NT2/D1 (cell line): ENCODE data around the gene SH3D21.

Source experiments
- DNase-seq: peaks from one replicate; pipeline ENCODE4 v3.0.0-alpha.2; 2011; ENCODE audit warnings: low read depth, low spot score
- H3K27me3 ChIP-seq: 2 replicates; pipeline ENCODE4 v1.6.0; 2011; ENCODE audit warnings: mild to moderate bottlenecking; ENCODE audit not compliant: insufficient read length, insufficient read depth
- H3K36me3 ChIP-seq: 2 replicates; pipeline ENCODE4 v1.6.1; 2011; ENCODE audit warnings: mild to moderate bottlenecking, low read length, mixed read lengths; ENCODE audit not compliant: insufficient read depth, insufficient read length
- H3K4me1 ChIP-seq: 2 replicates; pipeline ENCODE4 v1.5.1; 2011; ENCODE audit not compliant: insufficient read depth, insufficient read length
- H3K4me3 ChIP-seq: 2 replicates; pipeline ENCODE4 v1.5.1; 2011; ENCODE audit warnings: low read depth; ENCODE audit not compliant: insufficient read length
- H3K9ac ChIP-seq: 2 replicates; pipeline ENCODE4 v1.6.0; 2011; ENCODE audit warnings: low read depth; ENCODE audit not compliant: insufficient read length
- H3K9me3 ChIP-seq: 2 replicates; pipeline ENCODE4 v1.5.1; 2011; ENCODE audit warnings: mild to moderate bottlenecking, low read length; ENCODE audit not compliant: insufficient read depth
- SUZ12 ChIP-seq: IDR thresholded peaks from 2 replicates; pipeline ENCODE4 v1.6.1; 2011; ENCODE audit not compliant: insufficient read length, insufficient read depth; ENCODE audit errors: extremely low read depth
- YY1 ChIP-seq: IDR thresholded peaks from 2 replicates; pipeline ENCODE4 v1.6.1; 2011; ENCODE audit not compliant: insufficient read length, insufficient read depth
- ZNF274 ChIP-seq: IDR thresholded peaks from 2 replicates; pipeline ENCODE4 v1.6.1; 2011; ENCODE audit warnings: mild to moderate bottlenecking, low read depth, low read length

SH3D21 gene

DNA sequence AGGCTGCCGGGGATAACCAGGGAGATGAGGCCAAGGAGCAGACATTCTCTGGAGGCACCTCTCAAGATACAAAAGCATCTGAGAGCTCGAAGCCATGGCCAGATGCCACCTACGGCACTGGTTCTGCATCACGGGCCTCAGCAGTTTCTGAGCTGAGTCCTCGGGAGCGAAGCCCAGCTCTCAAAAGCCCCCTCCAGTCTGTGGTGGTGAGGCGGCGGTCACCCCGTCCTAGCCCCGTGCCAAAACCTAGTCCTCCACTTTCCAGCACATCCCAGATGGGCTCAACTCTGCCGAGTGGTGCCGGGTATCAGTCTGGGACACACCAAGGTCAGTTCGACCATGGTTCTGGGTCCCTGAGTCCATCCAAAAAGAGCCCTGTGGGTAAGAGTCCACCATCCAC lies 19.4 kb upstream of the SH3D21 start:
- Histone ChIP-seq H3K9me3 (no peaks in the 10 kb centered on the region), H3K36me3 (peaks cover 97% of the 10 kb centered on the region), H3K4me1 (no peaks in the 10 kb centered on the region), H3K27me3 (no peaks in the 10 kb centered on the region), H3K4me3 (no peak overlapping the region), H3K9ac (no peak overlapping the region)
- DNase-seq = no peak
- TF ChIP-seq ZNF274 (no peak), SUZ12 (no peak)

DNA sequence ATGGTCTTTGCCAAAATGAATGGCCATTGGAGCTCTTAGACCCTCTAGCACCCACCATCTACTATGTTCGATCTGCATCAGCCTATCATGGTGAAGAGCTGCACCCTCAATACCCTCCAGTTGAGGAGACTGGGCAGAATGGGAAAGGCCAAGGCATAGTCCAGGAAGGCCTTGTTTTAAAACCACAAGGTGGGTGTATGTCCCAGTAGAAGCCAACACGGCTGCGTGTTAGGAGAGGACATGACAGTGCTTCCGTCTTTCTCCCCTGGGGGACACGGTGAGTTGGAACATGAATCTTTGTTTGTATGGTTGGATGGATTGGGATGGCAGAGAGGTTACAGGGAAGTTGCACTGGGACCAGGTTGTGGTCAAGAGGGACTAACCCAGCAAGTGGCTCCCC lies 18.6 kb upstream of the SH3D21 start:
- Histone ChIP-seq H3K4me1 (no peaks in the 10 kb centered on the region), H3K4me3 (no peak overlapping the region), H3K9me3 (no peaks in the 10 kb centered on the region), H3K36me3 (peaks cover 98% of the 10 kb centered on the region), H3K27me3 (no peaks in the 10 kb centered on the region), H3K9ac (no peak overlapping the region)
- TF ChIP-seq ZNF274 (no peak), YY1 (no peak), SUZ12 (no peak)
- no peak for DNase-seq

DNA sequence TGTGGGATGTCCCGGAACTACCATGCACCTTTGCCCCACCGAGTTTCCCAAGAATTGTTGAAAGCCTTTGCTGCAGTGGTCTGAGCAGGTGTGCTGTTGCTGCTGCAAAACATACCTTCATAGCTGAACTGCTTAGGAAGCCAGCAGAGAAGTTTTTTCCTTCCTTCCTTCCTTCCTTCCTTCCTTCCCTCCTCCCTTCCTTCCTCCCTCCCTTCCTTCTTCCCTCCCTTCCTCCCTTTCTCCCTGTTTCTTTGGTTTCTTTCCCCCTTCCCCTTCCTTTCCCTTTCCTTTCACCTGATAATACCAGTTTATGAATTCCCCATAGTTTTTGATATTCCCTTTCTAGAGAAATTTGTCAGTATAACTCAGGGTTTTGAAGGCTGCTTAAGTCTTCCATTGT lies 10.8 kb upstream of the SH3D21 start:
- Histone ChIP-seq H3K4me3 (no peak overlapping the region), H3K27me3 (no peaks in the 10 kb centered on the region), H3K9ac (no peak overlapping the region), H3K9me3 (no peaks in the 10 kb centered on the region), H3K36me3 (peaks cover 93% of the 10 kb centered on the region), H3K4me1 (no peaks in the 10 kb centered on the region)
- DNase-seq = no peak
- TF ChIP-seq YY1 (no peak), SUZ12 (no peak), ZNF274 (no peak)

DNA sequence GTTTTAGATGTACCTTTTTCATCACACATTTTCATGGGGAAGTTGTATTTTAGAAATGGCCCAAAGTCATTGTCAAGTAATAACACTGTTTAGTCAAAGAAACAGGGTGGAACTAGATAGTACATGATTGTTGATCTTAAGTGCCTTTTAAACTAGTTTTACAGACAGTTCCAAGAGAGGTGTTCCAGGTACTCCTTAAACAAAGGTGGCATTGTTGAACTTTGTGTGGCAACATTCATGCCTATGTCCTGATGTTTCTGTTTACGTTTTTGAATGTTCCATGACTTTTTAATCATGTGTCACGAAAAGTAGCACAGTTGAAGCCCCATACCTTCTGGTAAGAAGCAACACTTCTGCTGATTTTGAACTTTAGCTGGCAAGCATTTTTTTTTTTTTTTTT lies 9.1 kb upstream of the SH3D21 start:
- H3K27me3 ChIP-seq = no peaks in the 10 kb centered on the region
- H3K9ac ChIP-seq = no peak overlapping the region
- no peak overlapping the region for H3K4me3 ChIP-seq
- H3K4me1 ChIP-seq = peaks cover under 1% of the 10 kb centered on the region
- H3K9me3 ChIP-seq = no peaks in the 10 kb centered on the region
- H3K36me3 ChIP-seq = peaks cover 93% of the 10 kb centered on the region
- TF ChIP-seq YY1 (no peak), ZNF274 (no peak), SUZ12 (no peak)
- no peak for DNase-seq

GRCh38 chr1:36298640-36299039 lies 7.5 kb upstream of the SH3D21 start:
- Histone ChIP-seq H3K9me3 (no peaks in the 10 kb centered on the region), H3K27me3 (no peaks in the 10 kb centered on the region), H3K4me3 (no peak overlapping the region), H3K4me1 (peaks cover 3% of the 10 kb centered on the region), H3K36me3 (peaks cover 93% of the 10 kb centered on the region), H3K9ac (no peak overlapping the region)
- DNase-seq = no peak
- TF ChIP-seq SUZ12 (no peak), ZNF274 (no peak), YY1 (no peak)

GRCh38 chr1:36300526-36300925 lies 5.6 kb upstream of the SH3D21 start:
- Histone ChIP-seq H3K9ac (no peak overlapping the region), H3K4me1 (peaks cover 3% of the 10 kb centered on the region)
- DNase-seq = no peak

DNA sequence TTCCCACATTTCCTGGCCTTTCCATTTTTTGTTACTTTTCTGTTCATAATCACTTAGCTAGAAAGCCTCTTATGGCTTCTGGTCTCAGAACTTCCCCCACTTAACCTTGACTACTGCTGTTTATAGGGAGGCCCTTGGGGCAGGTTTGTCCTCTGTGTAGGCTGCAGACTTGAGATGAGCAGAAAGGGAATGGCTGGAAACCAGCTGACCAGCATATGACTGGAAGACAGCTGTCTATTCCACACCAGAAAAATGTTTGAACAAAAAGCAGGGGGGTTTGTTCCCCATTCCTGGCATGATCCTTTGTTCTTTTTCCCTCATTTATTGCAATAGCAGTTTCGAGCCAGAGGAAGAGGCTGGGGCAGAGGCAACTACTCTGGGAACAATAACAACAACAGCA lies 4.9 kb upstream of the SH3D21 start:
- Histone ChIP-seq H3K27me3 (no peaks in the 10 kb centered on the region), H3K9ac (no peak overlapping the region), H3K4me3 (no peak overlapping the region), H3K36me3 (peaks cover 86% of the 10 kb centered on the region), H3K4me1 (peaks cover 3% of the 10 kb centered on the region), H3K9me3 (no peaks in the 10 kb centered on the region)
- no peak for TF ChIP-seq SUZ12
- no peak for DNase-seq

More at GRCh38 chr1:36300526-36300925, 5.6 kb upstream of the SH3D21 start:
- Histone ChIP-seq H3K4me3 (no peak overlapping the region), H3K27me3 (no peaks in the 10 kb centered on the region), H3K36me3 (peaks cover 93% of the 10 kb centered on the region), H3K9me3 (no peaks in the 10 kb centered on the region)
- no peak for TF ChIP-seq YY1
- no peak for TF ChIP-seq SUZ12
- no peak for TF ChIP-seq ZNF274

- Histone ChIP-seq H3K4me3 (no peak overlapping the region), H3K36me3 (peaks cover 72% of the 10 kb centered on the region), H3K9me3 (no peaks in the 10 kb centered on the region), H3K27me3 (no peaks in the 10 kb centered on the region), H3K4me1 (peaks cover 9% of the 10 kb centered on the region), H3K9ac (no peak overlapping the region)
- TF ChIP-seq SUZ12 (no peak), ZNF274 (no peak), YY1 (no peak)
- DNase-seq = no peak
Observed at GRCh38 chr1:36303244-36303643, 2.9 kb upstream of the SH3D21 start.
